HG03432 (cell line): ENCODE results near the gene DCBLD2.
A peak's percentile ranks its signal among the peaks of the same experiment; 100 is the strongest.
"Not testable (repeated sequence)": the region's sequence is repeated elsewhere in the genome, so short reads cannot be mapped to it uniquely, and the experiment has no call there.

Experiments used
- ATAC-seq: cut with Tn5 transposase; IDR thresholded peaks from one replicate; pipeline ENCODE4 v1.9.1; 2021; ENCODE audit warnings: mild to moderate bottlenecking, moderate library complexity; ENCODE audit not compliant: unreplicated experiment

DCBLD2 gene

GRCh38 chr3:98839846-98840245 lies 61.6 kb downstream of the DCBLD2 start:
- ATAC-seq: no peak

GRCh38 chr3:98831060-98831459 lies 70.4 kb downstream of the DCBLD2 start:
- not testable (repeated sequence) for ATAC-seq

GRCh38 chr3:98829246-98829832 lies 72.2 kb downstream of the DCBLD2 start:
- no peak for ATAC-seq

GRCh38 chr3:98827221-98827920 lies 74.1 kb downstream of the DCBLD2 start:
- no peak for ATAC-seq

- ATAC-seq: no peak
Measured at GRCh38 chr3:98826126-98826525, 75.4 kb downstream of the DCBLD2 start.

- ATAC-seq: peak; percentile 56
Measured at GRCh38 chr3:98824256-98824655, 77.2 kb downstream of the DCBLD2 start.

GRCh38 chr3:98823791-98824190 lies 77.7 kb downstream of the DCBLD2 start:
- no peak for ATAC-seq

GRCh38 chr3:98821063-98821462 lies 80.4 kb downstream of the DCBLD2 start:
- ATAC-seq: no peak

- peak; percentile 87 for ATAC-seq
Measured at GRCh38 chr3:98817547-98818041, 83.9 kb downstream of the DCBLD2 start.

GRCh38 chr3:98814817-98815420 lies 86.6 kb downstream of the DCBLD2 start:
- ATAC-seq: no peak

- ATAC-seq: peak; percentile 51
Measured at GRCh38 chr3:98812851-98813374, 88.6 kb downstream of the DCBLD2 start.

- ATAC-seq: no peak
Measured at GRCh38 chr3:98811048-98811447, 90.4 kb downstream of the DCBLD2 start.

DNA sequence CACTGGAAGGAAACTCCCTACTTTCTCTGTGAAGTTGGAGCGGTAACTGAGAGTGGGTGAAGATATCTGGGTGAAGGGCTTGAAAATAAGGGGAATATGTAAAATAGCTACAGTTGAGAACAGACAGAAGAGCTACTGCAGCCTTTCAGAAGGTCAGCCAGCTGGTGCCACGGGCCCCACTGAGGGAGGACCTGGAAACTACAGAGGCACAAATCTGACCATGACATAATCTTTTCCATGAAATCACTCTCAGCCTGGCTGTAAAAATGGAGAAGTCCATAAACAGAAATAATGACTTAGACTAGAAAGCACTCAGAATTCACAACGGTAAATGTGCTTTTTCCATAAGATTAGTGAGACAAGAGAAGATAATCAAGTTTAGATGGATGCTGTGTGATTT lies 91.9 kb downstream of the DCBLD2 start:
- no peak for ATAC-seq

- no peak for ATAC-seq
Measured at GRCh38 chr3:98808071-98808470, 93.4 kb downstream of the DCBLD2 start.

GRCh38 chr3:98807561-98807960 lies 93.9 kb downstream of the DCBLD2 start:
- no peak for ATAC-seq

DNA sequence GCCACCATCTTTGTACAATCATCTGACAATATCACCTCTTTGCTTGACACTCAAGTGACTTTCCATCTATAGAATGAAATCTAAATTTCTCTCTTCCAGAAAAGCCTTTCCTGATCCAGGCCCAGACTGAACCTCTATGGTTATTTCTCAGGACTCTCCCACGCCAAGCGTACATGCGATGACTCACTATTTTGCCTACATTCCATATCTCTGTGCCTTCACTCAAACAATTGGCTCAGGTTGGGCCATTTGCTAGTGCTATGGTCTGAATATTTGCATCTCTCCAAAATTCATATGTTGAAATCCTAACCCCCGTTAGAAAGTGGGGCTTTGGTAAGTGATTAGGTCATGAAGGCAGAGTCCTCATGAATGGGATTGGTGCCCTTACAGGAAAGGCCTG lies 94.5 kb downstream of the DCBLD2 start:
- ATAC-seq: no peak

DNA sequence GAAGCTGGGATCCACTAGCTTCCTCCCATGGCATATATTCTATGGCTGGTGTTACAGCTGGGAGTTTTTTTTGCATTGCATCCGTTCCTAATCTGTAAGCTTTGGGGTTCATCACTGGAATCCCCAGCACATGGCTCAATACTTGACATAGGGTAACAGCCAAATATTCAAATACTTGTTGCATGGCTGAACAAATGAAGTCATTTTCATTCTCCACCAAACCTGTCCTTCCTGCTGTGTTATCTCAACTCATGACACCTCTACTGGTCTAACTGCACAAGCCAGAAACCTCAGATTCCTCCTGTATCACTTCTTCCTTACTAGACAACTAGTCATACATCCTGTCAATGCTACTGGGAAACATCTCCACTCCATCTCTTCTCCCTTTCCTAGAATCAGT lies 95.0 kb downstream of the DCBLD2 start:
- ATAC-seq: no peak

GRCh38 chr3:98805571-98805970 lies 95.9 kb downstream of the DCBLD2 start:
- no peak for ATAC-seq

DNA sequence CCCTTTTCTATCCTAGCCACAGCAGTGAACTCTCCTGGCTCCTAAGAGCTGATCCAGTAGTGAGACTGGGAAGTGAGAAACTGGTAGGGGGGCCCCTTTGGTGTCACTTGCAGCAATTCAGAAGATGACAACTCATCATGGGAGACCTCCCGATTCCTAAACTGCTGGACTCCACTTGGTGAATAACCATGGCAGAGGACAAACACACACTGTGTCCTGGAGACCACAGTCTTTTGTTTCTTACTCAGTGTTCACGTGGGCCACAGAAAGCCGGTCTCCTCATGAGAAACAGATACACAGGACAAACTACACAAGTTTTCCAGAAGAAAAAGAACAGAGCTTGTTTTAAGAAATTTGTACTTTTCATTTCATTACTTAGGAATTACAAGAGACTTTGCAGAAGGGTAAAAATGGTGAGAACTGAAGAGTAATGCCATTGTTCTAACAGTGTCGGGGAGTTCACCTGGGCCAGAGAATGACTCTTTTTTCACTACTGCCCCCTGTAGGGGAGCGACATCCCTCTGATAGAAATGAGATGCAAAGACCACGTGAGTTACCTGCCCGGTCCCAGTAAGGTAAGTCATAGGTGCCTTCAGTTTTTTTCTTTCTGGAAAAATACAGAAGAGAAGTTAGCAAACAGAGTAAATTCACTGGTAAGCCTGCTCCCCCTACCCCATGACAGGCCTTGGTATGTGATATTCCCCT lies 100.3 kb downstream of the DCBLD2 start:
- ATAC-seq: no peak

DNA sequence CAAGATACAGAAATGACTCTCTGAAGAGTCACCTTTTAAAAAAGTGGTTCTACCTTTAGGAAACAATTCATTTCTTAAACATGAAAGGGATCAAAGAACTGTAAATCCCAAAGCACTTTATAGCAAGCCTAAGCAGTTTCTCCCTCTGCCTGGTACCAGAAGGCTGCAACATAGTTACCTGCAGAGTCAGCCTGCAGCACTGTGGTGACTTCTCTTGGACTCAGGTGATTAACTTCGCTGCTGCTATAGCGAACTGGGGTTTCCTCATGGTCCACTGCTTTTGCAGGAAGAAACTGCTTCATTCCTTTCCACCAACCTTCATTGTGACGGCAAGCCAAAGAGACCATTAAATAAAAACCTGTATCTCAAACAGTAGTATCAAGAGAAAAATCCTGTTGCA lies 101.1 kb downstream of the DCBLD2 start:
- ATAC-seq: no peak

GRCh38 chr3:98799479-98799878 lies 102.0 kb downstream of the DCBLD2 start:
- no peak for ATAC-seq
